GM23248 (cell line): ENCODE results near the gene SLC5A10.

Source experiments
- EZH2 ChIP-seq: fragments of 200-600 bp; sonication (generic); IDR thresholded peaks from 2 replicates; pipeline ENCODE4 v1.6.1; 2018; ENCODE audit warnings: antibody characterized with exemption, mild to moderate bottlenecking; ENCODE audit not compliant: insufficient read depth, poor library complexity, severe bottlenecking
- EZH2phosphoT487 ChIP-seq: fragments of 200-600 bp; sonication (generic); IDR thresholded peaks from 2 replicates; pipeline ENCODE4 v1.6.1; 2018; ENCODE audit warnings: antibody characterized with exemption, moderate library complexity, mild to moderate bottlenecking, low read depth; ENCODE audit not compliant: insufficient read depth

GRCh38 chr17:18960241-18960665, 8.3 kb downstream of the SLC5A10 start:
- TF ChIP-seq EZH2 (no peak), EZH2phosphoT487 (no peak)
